PC-3 (cell line): ENCODE results near the gene USP11.

ENCODE experiments used
- CTCF ChIP-seq: fragments of 300-600 bp; sonication (generic); conservative IDR thresholded peaks from 2 replicates; pipeline ENCODE4 v1.5.1; 2017; ENCODE audit warnings: antibody characterized with exemption, low read depth, mild to moderate bottlenecking, low read length
- EZH2 ChIP-seq: fragments of 300-600 bp; sonication (generic); IDR thresholded peaks from one replicate; pipeline ENCODE4 v1.6.1; 2017; ENCODE audit warnings: antibody characterized with exemption, mild to moderate bottlenecking, low read length; ENCODE audit not compliant: unreplicated experiment

GRCh38 chrX:47206316-47206715 is 26.5 kb upstream of the USP11 start:
- TF ChIP-seq CTCF (no peak), EZH2 (no peak)
